Breast epithelium (tissue), 3 donors: ENCODE measurements around the gene NPBWR2.

Source experiments
- POLR2A ChIP-seq: fragments of 450-650 bp; IDR thresholded peaks from one replicate; pipeline ENCODE4 v1.6.1; 2016; ENCODE audit warnings: antibody characterized with exemption, mild to moderate bottlenecking, moderate library complexity
- TF ChIP-seq, protein P1 (sequence below), 3 donors: fragments of 450-650 bp; IDR thresholded peaks; one replicate each; pipeline ENCODE4 v1.5.1; 2016 to 2017; ENCODE audit warnings: antibody characterized with exemption in 3 of 3, mild to moderate bottlenecking in 3 of 3, moderate library complexity in 3 of 3

DNA sequence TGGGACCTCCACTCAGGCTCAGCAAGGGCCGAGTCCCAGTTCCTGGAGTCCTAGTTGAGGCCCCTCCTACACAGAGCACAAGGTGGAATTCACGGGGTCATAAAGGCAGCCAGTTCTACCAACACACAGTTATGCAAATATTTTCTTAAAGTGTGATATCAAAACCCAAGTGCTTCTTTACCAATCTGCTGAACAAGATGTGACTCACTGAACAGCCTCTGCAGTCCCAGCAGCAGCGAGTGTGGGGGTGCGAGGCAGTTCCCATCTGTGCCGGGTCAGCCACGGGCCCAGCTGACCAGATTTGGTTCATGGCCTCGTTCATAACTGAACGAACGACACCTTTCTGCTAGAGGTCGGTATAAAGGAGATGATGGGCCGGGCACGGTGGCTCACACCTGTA, 48.8 kb downstream of the NPBWR2 start:
- TF ChIP-seq, protein P1, sequence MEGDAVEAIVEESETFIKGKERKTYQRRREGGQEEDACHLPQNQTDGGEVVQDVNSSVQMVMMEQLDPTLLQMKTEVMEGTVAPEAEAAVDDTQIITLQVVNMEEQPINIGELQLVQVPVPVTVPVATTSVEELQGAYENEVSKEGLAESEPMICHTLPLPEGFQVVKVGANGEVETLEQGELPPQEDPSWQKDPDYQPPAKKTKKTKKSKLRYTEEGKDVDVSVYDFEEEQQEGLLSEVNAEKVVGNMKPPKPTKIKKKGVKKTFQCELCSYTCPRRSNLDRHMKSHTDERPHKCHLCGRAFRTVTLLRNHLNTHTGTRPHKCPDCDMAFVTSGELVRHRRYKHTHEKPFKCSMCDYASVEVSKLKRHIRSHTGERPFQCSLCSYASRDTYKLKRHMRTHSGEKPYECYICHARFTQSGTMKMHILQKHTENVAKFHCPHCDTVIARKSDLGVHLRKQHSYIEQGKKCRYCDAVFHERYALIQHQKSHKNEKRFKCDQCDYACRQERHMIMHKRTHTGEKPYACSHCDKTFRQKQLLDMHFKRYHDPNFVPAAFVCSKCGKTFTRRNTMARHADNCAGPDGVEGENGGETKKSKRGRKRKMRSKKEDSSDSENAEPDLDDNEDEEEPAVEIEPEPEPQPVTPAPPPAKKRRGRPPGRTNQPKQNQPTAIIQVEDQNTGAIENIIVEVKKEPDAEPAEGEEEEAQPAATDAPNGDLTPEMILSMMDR (IDR thresholded peaks at IDR 0.05) = no peak
- TF ChIP-seq POLR2A = no peak
